ENCODE measurements around the gene SNRNP200.
"Not testable (repeated sequence)": the region's sequence is repeated elsewhere in the genome, so short reads cannot be mapped to it uniquely, and the experiment has no call there.

The SNRNP200 gene

GRCh38 chr2:96273763-96274162, 31.6 kb downstream of the SNRNP200 start:
- no peak for DNase-seq

- no peak for DNase-seq
Observed at GRCh38 chr2:96271995-96272394, 33.4 kb downstream of the SNRNP200 start.

GRCh38 chr2:96267159-96267971, 38.0 kb downstream of the SNRNP200 start:
- DNase-seq: no peak

- DNase-seq: peak; percentile 76
Observed at GRCh38 chr2:96265840-96266679, 39.3 kb downstream of the SNRNP200 start, which contains the start of the genes CIAO1 and TMEM127. CIAO1 (plus strand) TSS chr2:96266225; CDS start chr2:96266351, 126 bp downstream. TMEM127 (minus strand) TSS chr2:96265997; CDS start chr2:96265381, 616 bp downstream.

- no peak for DNase-seq
Observed at GRCh38 chr2:96265349-96265839, 40.0 kb downstream of the SNRNP200 start.

- no peak for DNase-seq
Observed at GRCh38 chr2:96264656-96265348, 40.5 kb downstream of the SNRNP200 start.

GRCh38 chr2:96264086-96264485, 41.3 kb downstream of the SNRNP200 start:
- no peak for DNase-seq

- DNase-seq: no peak
Observed at GRCh38 chr2:96262306-96262705, 43.0 kb downstream of the SNRNP200 start.

GRCh38 chr2:96261328-96262003, 43.9 kb downstream of the SNRNP200 start:
- DNase-seq: no peak

GRCh38 chr2:96260387-96261260, 44.7 kb downstream of the SNRNP200 start:
- peak; percentile 86 for DNase-seq

- peak; percentile 14 for DNase-seq
Observed at GRCh38 chr2:96259497-96259921, 45.8 kb downstream of the SNRNP200 start.

GRCh38 chr2:96258166-96259022, 47.0 kb downstream of the SNRNP200 start:
- no peak for DNase-seq

GRCh38 chr2:96257744-96258143, 47.6 kb downstream of the SNRNP200 start:
- not testable (repeated sequence) for DNase-seq

- no peak for DNase-seq
Observed at GRCh38 chr2:96256611-96257113, 48.7 kb downstream of the SNRNP200 start.

- no peak for DNase-seq
Observed at GRCh38 chr2:96254571-96254970, 50.8 kb downstream of the SNRNP200 start.

- DNase-seq: no peak
Observed at GRCh38 chr2:96253006-96253405, 52.3 kb downstream of the SNRNP200 start.

- no peak for DNase-seq
Observed at GRCh38 chr2:96252526-96252925, 52.8 kb downstream of the SNRNP200 start.

GRCh38 chr2:96251721-96252292, 53.5 kb downstream of the SNRNP200 start:
- DNase-seq: no peak

- DNase-seq: no peak
Observed at GRCh38 chr2:96250188-96250587, 55.2 kb downstream of the SNRNP200 start.

- no peak for DNase-seq
Observed at GRCh38 chr2:96249654-96250053, 55.7 kb downstream of the SNRNP200 start.

All from NCI-H2029 treated with DMSO at 0.1 percent for 48 hours (cell line).